Naive thymus-derived CD4-positive, alpha-beta T cell (primary cell): Measurements from ENCODE around the gene CHRNB4. TPM values are rescaled to one million over a fixed set of nuclear protein-coding genes. Genes with fewer than 3 reads are reported as not detected.

Experiments
- polyA plus RNA-seq, 2 donors: library from polyadenylated mRNA; unstranded; fragments of 300-500 nt; fragmentation: Illumina TruSeq; gene quantifications; one replicate each; pipeline ENCODE4 v1.2.3, GENCODE V29; 2021
- total RNA-seq, 6 experiments: library from RNA in 5 of 6; stranded (reverse) in 5 of 6; gene quantifications; 1 replicate in 5 of 6; 2 replicates in 1 of 6; pipeline ENCODE4 v1.2.3 and lab custom pipeline; 2021 to 2026

Gene CHRNB4
- total and polyA plus RNA-seq, 7 experiments from 2014 or later: not detected

Other genes with a start within 250 kb of the CHRNB4 start
- 10 to 100 TPM; 64.1 to 79.8 (median 69.5) TPM for gene IREB2, start 203.0 kb downstream of the CHRNB4 start, total RNA-seq
- 10 to 100 TPM; 17.6 to 18.0 TPM for gene IREB2, start 203.0 kb downstream of the CHRNB4 start, polyA plus RNA-seq
- 1 to 10 TPM; 1.4 to 7.3 (median 3.1) TPM for gene HYKK, start 133.6 kb downstream of the CHRNB4 start, total RNA-seq
- gene HYKK, start 133.6 kb downstream of the CHRNB4 start, polyA plus RNA-seq: 10 to 100 TPM in 1 of 2 donors, 1 to 10 TPM in 1; 6.2 to 10.1 TPM
- 100 to 1,000 TPM in 1 of 5 experiments, 10 to 100 TPM in 4; 69.6 to 284 (median 79.9) TPM for gene PSMA4, start 100.8 kb downstream of the CHRNB4 start, total RNA-seq
- 100 to 1,000 TPM; 197 to 219 TPM for gene PSMA4, start 100.8 kb downstream of the CHRNB4 start, polyA plus RNA-seq
- 1 to 10 TPM in 1 of 5 experiments, under 1 TPM in 3, not detected in 1; 0.10 to 3.4 (median 0.76) TPM for gene CHRNA5, start 75.7 kb downstream of the CHRNB4 start, total RNA-seq
- gene CHRNA5, start 75.7 kb downstream of the CHRNB4 start, polyA plus RNA-seq: under 1 TPM in 1 of 2 donors, not detected in 1; 0.12 TPM
- gene CHRNA3, start 20.2 kb downstream of the CHRNB4 start, total RNA-seq: not detected
- gene CHRNA3, start 20.2 kb downstream of the CHRNB4 start, polyA plus RNA-seq: not detected
- gene ADAMTS7, start 170.3 kb upstream of the CHRNB4 start, total RNA-seq: 1 to 10 TPM in 1 of 5 experiments, not detected in 4; 1.5 TPM
- gene ADAMTS7, start 170.3 kb upstream of the CHRNB4 start, polyA plus RNA-seq: not detected
- gene MORF4L1, start 231.7 kb upstream of the CHRNB4 start, total RNA-seq: 100 to 1,000 TPM; 246 to 405 (median 264) TPM
- gene MORF4L1, start 231.7 kb upstream of the CHRNB4 start, polyA plus RNA-seq: 100 to 1,000 TPM; 320 to 394 TPM